GM21528 (cell line): ENCODE data around the gene CSH1.
A peak's percentile ranks its signal among the peaks of the same experiment; 100 is the strongest.
"Not testable (repeated sequence)": the region's sequence is repeated elsewhere in the genome, so short reads cannot be mapped to it uniquely, and the experiment has no call there.

Source experiments
- ATAC-seq: cut with Tn5 transposase; IDR thresholded peaks from one replicate; pipeline ENCODE4 v1.9.1; 2021; ENCODE audit warnings: mild to moderate bottlenecking, moderate library complexity; ENCODE audit not compliant: unreplicated experiment, low FRiP score

Gene CSH1

DNA sequence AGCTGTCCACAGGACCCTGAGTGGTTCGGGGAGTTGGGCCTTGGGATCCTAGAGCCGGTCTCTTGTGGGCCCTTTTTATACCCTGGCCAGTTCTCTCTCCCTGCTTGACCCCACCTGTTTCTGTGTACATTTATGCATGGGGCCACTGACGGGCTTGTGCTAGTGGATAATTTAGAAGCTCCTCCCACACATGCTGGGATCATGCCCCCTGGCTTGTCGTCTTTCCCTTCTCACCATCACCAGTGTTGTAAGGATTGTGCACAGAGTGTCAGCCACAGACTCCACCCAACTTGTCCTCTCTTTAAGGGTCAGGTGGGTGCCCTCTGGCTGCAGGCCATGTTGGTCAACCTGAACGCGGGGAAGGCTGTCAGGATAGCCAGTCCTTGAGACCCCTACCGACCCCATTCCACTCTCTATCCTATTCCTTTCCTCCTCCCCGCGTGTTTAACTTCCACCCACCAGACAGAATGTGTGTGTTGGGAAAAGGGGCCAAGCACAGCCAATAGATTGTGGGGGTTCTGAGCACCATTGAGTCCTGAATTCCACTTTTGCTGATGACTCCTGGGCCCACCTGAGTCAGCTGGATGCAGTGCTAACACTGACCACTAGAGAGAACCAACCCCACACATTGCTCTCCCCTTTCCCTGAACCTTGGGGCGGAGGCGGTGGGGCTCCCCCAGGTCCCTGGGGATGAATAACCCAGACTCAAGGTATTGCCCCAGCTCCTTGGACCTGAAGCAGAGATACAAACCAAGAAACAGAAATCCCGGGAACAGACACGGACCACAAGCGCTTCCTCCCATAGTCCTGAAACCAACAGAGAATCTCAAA is at the start of gene CSH1:
Gene CSH1 (minus strand): TSS at position 51 of the 831 bp plus-strand sequence. CDS start 63 bp downstream, outside the sequence.
- not testable (repeated sequence) for ATAC-seq

DNA sequence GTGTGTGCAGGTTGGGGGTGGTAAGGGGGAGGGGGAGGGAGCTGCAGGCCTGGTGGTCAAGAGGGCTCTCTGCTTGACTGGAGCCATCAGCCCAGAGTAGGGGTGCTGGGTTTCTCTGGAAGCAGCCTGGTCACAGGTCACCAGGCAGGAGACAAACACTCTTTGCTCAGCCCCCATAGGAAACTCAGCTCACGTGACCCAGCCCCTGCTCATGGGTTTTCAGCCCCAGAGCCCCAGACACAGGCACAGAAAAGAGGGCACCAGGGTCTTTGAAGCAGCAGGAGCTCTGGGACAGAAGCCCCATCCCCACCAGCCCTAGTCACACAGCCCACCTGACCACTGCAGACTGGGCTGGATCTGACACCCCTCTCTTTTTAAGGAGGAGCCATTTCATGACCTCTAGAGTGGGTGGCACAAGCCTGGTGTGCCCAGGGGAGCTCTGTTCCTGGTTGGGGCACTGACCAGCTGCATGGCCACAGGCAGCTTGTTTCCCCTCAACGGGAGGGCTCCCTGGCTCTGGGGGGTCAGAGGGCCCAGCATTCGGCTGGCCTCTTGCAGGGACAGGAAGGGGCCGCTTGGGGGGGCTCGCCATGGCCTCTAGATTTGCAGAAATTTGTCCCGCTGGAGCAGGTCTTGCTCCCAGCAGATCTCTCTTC is 49.5 kb upstream of the CSH1 start:
- no peak for ATAC-seq

DNA sequence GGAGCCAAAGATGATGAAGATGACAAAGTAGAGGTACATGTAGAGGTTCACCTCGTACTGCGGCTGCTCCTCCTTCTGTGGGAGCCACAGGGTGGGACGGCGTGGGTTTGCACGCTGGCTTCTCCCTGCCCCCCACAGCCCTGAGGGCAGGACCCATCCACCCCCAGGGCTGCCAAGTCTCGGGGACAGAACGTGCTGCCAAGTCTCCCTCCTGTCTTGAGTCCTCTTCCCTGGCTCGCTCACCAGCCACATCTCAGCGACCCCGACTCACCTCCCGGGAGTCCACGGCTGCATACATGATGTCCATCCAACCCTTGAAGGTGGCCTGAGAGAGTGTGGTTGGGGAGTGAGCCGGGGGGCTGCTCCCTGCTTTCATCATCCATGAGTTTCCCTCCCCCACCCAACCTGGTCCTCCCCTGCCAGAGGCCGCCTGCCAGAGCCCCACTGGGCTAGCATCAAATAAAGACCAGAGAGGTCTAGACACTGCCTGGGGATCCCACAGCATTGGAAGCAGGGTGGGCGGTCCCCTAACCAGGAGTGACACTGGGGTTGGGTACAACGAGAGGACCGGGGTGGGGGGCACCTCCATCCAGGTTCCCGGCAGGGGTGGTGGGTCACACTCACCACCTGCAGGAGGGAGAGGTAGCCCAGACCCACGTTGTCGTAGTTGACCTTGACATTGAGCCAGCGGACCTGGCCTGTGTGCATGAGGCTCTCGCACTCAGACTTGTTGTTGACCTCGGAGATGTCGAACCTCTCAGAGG is 48.5 kb upstream of the CSH1 start:
- no peak for ATAC-seq

- no peak for ATAC-seq
These were observed 47.4 kb upstream of the CSH1 start for GRCh38 chr17:63943745-63944144.

- no peak for ATAC-seq
These were observed 46.1 kb upstream of the CSH1 start for GRCh38 chr17:63942309-63942985.

GRCh38 chr17:63941751-63942150 is 45.4 kb upstream of the CSH1 start:
- no peak for ATAC-seq

DNA sequence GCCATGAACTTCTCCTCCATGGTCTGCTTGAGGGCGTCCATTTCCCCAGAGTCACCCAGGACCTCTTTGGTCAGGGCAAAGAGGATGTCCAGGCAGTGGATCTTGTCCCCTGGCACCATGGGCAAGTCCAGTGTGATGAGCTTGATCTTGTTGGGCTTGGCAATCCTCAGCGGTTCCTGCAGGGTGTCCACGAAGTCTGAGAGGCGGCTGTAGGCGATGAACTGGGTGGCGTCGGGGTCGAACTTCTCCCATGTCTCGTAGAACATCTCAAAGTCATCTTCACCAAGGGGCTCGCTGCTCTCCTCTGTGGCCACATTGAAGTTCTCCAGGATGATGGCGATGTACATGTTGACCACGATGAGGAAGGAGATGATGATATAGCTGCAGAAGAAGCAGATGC is 44.8 kb upstream of the CSH1 start:
- ATAC-seq = no peak

DNA sequence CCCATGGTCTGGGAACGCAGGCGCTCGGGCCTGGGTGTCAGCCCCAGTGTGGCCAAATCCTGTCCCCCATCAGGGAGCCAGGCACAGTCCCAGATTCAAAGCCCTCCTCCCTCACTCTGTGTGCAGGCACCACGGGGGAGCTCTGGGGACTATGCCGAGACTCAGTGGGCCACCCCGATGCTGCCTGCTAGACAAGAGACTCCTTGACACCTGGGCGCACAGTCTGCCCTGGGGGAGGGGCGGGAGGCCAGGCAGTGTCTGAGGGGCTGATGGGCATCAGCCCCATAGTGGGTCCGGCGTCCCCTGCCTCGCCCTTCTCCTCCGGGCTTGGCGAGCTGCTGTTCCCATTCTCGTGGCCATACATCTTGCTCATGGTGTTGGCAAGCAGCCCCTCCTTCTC is 44.2 kb upstream of the CSH1 start:
- ATAC-seq = no peak

DNA sequence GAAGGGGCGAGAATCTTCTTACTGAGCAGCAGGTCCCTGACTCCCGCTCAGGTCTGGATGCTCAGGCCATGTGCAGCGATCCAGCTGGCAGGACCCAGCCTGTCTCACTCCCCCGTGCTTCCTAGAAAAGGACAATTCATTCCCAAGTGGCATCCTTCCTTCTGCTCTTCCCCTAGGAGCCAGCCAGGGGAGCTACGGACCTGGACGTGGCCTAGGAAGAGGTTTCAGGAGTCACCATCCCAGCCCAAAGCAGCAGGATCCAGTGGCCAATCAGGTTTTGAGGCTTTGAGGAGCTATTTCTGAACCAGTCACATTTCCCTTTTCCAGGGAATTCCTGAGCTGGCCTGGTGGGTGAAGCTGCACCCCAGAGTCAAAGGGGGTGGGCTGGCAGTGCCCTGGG is 43.5 kb upstream of the CSH1 start:
- no peak for ATAC-seq

DNA sequence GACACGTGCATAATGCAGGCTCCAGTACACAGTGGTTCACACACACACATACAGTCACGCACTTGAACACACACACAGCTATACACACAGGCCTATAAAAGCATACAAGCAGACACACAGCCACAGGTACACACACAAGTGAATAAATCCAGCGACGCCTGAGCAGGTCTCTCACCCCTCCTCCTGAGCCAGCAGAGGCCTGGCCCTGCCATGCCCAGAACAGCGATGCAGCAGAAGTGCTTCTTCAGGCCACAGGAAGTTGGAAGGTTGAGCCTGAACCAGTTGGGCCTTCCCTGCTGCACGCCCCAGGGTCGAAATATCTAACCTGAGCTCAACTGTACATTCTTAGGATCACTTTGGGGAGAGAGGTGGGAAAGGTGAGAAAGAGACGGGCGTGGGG is 43.0 kb upstream of the CSH1 start:
- ATAC-seq = no peak

GRCh38 chr17:63937920-63938319 is 41.5 kb upstream of the CSH1 start:
- no peak for ATAC-seq

GRCh38 chr17:63937319-63937718 is 40.9 kb upstream of the CSH1 start:
- no peak for ATAC-seq

GRCh38 chr17:63934183-63935112 is 38.1 kb upstream of the CSH1 start:
- ATAC-seq = no peak

DNA sequence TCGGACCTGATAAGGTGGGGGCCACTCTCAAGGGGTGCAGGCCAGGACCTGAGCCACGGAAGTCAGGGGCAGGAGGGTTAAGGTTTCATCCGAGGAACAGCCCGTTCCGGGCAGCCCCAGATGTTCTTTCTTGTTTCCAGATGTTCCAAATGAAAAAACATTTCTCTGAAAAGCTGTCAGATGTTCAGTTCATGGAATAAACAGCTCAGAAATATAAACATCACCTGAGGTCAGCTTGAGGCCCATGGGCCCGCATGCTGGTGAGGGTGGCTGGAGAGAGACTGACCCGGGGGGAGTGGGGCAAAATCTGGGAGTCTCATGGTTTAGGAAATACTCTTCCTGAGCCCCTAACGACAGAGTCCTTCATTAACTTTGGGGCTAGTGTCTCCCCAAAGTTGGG is 37.2 kb upstream of the CSH1 start:
- ATAC-seq = no peak

- ATAC-seq = peak; percentile 26
These were observed 36.3 kb upstream of the CSH1 start for GRCh38 chr17:63932721-63933120.

GRCh38 chr17:63931981-63932561 is 35.7 kb upstream of the CSH1 start, which contains the start of gene CD79B:
CD79B (minus strand) TSS chr17:63932331; CDS start chr17:63932261, 70 bp downstream.
- peak; percentile 76 for ATAC-seq

DNA sequence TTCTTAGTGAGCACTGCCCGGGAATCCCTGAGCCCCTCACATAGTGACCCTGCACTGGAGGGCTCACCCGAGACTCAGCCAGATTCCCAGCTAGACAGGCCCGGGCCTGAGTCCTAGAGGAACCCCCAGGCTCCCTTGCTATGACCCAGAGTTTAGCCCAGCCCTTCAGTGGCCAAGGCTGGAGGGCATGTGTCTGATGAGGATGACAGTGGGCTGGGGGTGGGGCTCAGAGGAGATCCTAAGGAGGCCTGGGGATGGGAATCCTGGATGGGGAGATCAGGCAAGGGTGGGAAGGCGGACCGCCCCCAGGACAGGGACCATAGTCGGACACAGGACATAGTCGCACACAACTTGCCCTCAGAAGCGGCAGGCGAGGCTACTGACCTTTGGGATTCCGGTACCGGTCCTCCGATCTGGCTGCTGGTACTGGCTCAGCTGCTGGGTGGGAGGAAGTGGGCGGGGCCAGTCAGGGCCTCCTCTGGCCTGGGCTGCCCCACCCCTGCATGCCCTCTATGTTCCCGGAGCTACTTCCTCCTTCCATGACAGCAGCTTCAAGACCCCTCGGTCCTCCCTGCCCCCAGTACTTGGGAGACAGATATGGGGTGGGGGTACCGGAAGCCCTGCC is 34.7 kb upstream of the CSH1 start:
- ATAC-seq = no peak

DNA sequence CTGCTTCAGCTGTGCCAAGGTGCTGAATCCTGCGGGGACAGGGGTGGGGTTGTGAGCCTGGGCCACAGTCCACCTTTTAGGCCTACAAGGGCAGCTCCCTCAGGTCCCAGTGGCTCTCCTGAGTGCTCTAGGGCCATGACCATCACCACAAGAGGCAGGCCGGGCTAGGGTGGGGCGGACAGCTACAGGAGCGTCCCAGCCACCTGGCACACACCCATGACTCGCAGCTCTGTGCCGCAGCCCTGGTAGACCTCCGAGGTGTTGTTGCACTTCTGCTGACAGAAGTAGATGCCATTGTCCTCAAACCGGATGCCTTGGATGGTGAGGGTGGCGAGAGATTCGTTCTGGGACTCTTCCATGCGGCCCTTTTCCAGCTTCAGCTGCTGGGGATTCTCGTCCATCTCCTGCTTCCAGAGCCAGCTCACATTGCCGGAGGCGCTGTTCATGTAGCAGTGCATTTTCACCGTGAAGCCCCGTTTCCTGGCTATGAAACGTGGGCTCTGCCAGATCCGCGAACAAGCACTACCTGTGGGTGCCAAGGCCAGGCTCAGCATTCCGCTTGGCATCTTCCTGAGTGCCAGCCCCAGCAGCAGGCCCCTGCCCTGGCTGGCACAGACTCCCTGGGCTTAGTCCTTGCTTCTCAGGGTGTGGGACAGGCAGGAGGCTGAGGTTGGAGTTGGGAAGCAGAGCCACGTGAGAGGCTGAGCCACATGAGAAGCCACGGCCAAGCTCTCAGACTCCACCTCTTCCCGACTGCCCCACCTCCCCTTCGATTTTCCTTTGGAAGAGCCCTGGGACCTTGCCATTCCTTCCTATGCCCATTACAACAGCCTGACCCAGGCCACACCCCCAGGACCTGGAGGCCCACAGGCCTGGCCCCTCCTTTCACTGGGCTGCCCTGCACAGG is 33.7 kb upstream of the CSH1 start:
- ATAC-seq = no peak
